HG03432 (cell line): ENCODE data around the gene SEMA4D.

Experiments used
- ATAC-seq: cut with Tn5 transposase; IDR thresholded peaks from one replicate; pipeline ENCODE4 v1.9.1; 2021; ENCODE audit warnings: mild to moderate bottlenecking, moderate library complexity; ENCODE audit not compliant: unreplicated experiment

The SEMA4D gene

DNA sequence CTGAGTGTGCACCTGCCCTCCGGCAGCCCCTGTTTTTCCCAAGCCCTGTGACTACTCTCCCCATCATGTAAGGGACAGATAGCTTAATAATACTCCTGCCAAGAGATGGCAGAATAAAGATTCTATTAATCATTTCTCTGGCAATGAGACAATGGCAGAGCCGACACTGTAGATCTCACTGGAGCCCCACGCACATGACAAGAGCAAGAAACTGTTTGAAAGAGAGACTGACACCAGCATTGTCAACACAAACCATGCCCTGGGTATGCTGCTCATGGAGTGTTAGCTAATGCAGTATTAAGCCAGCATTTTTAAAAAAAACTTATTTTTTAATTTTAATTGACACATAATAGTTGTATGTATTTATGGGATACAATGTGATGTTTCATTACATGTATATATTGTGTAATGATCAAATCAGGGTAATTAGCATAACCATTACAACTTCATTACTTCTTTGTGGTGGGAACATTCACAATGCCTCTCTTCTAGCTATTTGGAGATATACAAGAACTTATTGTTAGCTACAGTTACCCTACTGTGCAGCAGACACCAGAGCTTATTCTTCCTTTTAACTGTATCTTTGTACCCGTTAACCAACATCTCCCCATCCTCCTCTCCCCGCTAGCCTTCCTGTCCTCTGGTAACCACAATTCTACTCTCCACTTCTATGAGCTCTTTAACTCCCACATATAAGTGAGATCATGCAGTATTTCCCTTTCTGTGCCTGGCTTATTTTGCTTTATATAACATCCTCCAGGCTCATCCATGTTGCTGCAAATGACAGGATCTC, 31.5 kb upstream of the SEMA4D start:
- ATAC-seq: no peak

DNA sequence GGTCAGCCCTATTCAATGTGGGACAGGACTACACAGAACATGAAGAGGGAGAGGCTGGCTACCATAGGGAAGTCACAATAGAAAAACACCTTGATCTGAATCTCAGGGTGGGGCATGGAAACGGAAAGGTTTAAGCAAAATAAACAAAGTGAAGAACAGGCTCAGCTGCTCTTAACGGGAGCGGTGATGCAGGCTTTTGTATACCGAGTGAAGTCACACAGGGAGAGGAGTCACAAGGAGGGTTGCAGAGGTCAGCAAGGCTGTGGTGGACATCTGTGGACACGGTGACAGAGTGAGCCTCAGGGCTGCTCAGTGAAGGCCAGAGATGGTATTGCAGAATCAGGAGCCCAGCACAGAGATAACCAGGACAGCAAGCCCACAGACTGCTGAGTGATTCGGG, 30.6 kb upstream of the SEMA4D start:
- no peak for ATAC-seq

DNA sequence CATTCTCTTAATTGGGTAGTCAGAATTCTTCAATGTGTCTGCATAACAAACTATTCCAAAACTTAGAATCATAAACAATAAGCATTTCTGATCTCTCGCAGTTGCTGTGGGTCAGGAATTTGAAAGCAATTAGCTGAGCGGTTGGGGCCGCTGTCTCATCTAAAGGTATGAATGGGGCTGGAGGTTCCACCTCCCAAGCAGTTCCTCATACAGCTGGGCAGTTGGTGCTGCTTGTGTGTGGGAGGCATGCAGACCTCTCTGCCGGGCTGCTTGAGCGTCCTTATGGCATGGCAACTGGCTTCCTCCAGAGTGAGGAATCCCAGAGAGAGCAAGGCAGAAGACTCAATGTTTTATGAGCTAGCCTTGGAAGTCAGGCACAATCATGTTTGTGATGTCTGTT, 30.2 kb upstream of the SEMA4D start:
- no peak for ATAC-seq

DNA sequence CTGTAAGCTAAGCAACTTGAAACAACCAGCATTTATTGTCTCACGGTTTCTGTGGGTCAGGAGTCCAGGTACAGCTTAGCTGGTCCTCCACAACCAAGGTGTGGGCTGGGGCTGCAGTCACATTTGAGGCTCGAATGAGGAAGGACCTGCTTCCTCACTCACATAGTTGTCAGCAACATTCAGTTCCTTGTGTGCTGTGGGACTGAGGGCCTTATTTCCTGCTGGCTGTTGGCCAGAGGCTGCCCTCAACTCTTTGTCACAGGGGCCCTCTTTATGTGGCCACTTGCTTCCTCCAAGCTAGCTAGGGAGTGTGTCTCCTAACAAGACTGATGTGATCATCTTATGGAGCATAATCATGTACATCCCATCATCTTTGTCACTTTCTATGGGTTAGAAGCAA, 29.2 kb upstream of the SEMA4D start:
- no peak for ATAC-seq

DNA sequence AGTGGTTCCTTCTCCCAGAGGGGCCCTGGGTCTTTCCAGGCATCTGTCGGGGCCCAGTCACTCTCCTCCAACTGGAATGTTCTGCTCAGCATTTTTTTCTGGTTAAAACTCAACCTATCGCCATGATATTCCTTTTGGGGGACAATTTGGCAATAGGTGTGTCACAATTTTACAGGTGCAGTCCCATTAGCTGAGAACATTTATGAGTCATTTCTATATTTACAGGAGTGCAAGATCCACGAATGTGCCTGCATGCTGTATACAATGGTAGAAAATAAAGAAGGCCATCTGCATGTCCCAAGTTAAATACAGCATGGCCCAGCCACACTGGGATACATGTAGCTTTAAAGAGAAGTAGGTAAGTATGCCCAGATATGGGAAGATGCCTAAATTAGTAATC, 28.8 kb upstream of the SEMA4D start:
- no peak for ATAC-seq

DNA sequence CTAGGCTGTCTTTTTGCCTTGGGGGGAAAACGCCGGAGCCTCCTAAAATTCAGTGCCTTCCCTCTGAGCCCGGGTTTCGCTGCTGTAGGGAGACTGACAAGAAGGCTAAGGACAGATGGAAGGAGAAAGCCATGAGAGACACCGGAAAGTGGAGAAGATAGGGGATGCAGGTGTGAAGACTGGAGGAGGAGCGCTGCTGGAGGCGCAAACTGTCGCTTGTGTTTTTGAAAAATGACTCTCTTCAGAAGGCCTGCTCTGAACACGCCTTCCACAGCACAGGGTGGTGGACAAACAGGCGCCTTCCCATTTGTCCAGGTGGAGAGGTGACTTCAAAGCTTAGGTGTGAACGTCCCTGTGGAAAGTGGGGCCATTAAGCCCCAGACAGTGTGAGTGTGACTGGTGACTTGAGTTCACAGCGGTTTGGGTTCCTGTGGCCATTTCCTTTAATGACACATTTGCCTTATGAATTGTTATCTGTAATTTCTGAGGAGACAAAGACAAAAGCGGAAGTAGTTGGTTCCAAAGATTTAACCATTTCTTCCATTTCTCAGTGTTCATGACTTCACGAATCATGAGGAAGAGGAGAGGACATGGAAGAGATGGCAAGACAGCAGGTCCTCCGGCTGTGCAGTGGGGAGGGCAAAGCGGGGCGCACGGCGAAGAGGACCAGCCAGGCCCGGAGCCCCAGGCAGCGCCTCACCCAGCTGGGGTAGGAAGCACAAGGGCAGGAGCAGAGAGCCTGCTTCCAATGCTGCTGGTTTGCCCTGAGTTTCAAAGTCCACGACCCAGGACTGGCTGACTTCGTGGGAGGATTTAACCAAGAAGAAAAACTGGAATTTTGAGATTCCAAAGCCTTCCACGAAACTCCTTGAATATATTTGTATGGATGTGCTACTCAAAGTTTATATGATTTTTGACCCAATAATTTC, 27.8 kb upstream of the SEMA4D start:
- no peak for ATAC-seq

DNA sequence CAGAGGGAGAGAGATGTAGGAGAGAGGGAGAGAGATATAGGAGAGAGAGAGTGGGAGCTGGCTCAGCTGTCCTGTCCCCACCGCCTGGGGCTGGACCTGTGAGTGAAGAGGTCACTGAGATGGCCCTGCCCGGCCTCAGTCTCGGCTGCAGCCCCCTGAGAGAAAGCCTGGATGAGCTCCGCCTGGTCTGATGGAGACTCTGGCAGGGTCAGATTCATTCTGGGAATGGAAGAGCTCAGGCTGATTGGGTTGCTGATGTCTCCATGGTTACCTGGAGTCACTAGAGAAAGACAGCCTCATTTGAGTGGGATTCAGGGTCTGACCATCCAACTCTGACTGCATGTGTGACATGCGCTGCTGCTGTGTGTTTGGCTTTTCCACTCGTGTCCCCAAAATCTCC, 27.1 kb upstream of the SEMA4D start:
- no peak for ATAC-seq

DNA sequence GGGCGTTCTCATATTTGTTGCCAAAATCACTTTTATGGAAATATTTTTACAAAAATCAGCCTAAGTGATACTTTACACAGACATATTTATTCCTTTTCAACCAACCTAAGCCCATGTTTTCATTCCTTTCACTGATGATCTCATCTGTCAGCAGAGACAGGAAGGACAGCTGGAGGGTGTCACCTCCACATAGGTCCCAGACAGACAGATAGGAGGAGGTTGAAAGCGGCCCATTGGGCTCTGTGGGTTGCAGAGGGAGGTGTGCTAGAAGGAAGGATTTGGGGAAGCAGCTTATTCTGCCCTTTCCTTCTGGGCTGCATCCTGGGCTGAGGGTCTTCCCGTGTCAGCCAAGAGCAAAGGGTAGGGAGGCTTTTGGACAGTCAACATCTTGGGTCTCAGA, 26.0 kb upstream of the SEMA4D start:
- ATAC-seq: no peak

DNA sequence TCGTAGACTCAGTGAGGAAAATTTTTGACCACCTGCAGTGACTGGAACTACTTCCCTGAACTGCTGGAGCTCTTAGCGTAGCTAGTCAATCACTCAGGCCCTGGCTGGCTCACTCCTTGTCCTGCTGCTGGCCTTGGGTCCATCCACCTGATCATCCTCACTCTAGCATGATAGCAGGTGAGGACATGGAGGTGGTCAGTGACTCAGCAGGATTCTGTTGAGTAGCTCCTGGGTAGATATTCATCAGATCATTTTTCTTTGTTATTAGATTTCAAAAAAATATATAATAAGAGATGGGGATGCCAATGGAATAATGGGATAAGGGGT, 25.0 kb upstream of the SEMA4D start:
- ATAC-seq: peak; percentile 19

DNA sequence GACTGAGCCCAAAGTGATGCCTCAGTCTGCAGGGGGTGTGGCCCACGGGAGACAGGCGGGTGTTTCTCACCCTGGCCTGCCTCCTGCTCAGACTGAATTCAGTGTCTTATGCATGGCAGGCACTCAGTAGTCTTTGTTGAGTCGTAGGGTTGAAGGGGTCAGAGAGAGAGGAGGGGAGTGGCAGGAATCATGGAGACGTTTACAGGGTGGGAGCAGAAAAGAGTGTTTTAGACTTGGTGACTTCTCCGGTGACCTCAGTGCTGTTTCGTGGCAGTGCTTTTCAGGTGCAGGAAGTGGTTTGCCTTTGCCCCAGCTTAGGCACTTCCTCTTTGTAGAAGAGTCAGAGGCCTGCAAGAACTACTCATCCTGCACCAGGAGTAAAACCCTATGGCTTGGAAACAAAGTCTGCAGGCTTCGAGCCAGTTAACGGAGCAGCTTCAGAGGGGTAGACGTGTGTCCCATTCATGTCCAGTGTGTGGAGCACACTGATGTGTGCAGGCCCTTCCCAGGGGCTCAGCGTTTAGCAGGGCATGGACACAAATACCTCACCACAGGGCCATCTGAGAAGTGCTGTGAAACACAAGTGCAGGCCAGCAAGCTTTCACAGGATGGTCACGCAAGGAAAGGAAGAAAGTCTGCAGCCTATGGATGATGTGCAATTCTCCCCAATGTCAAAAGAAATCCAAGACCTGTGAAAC, 24.5 kb upstream of the SEMA4D start:
- peak; percentile 91 for ATAC-seq

DNA sequence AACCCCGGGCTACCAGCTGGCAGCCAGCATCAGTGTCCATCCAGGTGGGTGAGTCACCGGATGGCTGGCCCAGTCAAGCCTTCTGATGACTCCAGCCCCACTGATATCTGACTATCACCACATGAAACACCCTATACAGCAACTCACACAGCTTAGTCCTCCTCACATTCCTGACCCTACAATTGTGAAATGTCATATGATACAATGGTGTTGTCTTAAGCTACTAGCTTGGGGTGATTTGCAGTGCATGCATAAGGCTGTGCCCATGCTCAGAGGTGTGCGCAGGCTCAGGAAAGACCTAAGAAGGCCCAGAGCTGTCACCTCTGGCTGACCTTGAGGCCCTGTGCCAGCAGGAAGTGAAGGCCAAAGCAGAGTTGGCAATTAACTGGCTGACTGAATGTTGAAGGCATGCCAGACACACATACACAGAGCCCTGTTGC, 21.5 kb upstream of the SEMA4D start:
- ATAC-seq: no peak

DNA sequence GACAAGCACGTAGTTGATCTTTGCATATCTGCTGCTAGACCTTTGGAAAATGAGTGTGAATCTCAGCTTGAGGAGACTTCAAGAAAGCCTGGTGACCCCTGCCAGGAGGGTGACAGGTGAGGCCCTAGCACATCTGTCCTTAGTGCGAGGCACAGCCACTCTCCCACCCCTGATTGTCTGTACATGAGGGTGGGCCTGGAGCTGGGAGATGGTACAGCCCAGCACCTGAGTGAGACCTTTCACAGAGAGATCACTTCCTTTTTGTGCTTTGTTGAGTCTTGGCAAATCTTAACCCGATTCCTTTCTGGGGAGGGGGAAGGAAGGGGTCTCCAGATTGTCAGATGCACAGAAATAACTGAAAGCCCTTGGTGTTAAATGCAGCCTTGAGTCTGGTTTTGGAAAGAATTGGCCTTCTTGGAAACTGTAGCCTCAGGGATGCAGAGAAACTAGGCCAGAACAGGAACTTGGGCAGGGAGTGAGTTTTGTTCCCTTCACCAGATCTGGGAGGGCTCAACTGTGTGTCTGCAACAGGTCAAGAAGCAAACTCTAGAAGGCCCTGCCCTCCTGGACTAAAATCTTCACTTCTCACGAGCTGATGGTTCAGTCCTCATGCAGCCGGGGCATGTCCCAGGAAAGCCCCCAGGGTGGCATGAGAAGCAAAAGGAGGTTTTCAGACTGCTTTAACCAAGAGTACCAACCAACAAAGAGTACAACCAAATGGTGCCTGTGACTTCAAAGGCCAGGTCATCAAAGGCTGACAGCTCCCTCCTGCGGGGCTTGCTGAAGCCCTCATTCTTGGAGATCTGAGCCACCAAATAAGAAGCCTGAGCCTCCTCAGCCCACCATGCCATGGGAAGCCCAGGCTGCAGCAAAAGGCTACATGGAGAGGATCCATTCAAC, 20.8 kb upstream of the SEMA4D start:
- ATAC-seq: no peak

DNA sequence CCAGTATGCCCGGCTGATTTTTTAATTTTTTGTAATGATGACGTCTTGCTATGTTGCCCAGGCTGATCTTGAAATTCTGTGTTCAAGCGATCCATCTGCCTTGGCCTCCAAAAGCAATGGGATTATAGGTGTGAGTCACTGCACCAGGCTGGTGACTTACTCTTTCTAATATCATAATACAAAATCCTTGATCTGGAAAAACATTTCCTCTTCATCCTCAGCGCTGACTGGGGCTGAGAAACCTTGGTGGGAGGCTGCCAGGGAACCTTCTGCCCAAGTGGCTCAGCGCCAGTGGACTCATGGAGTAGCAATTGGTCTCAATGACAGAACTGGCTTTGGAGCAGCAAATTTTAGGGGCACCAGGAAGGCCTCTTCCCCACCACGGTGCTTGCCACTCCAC, 17.5 kb upstream of the SEMA4D start:
- ATAC-seq: no peak

DNA sequence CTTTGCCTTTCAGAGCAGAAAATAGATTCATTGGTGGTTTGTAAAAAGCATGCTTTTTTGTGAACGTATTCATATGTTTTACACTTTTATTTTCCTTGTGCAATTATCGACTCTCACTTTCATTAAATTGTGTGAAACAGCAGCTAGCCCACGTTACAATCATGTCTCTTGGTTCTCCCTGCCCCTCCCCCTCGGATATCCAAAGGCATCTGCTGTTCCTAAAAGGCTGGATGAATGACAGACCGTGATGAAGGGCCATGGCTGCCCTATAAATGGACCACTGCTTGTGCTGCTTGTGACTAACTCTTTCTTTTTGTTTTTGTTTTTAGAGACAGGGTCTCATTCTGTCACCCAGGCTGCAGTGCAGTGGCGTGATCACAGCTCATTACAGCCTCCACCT, 17.0 kb upstream of the SEMA4D start:
- no peak for ATAC-seq

DNA sequence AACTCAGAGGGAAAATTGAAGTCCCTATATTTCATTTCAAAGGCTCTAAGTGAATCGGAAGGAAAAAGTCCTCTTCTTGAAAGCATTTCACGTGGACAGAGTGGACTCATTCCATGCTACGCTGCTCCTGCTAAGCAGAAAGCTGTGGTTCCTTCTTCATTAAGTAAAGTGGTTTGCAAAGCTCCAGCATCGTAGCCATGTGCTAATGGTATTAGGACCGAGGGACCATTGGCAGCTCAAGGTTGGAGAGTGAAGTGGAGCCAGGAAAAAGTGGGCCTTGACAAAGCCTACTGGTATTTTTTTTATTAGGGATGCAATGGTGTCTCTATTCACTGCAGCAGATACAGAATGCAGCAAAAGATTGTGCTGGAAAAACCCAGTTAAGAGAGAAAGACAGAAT, 16.4 kb upstream of the SEMA4D start:
- no peak for ATAC-seq

DNA sequence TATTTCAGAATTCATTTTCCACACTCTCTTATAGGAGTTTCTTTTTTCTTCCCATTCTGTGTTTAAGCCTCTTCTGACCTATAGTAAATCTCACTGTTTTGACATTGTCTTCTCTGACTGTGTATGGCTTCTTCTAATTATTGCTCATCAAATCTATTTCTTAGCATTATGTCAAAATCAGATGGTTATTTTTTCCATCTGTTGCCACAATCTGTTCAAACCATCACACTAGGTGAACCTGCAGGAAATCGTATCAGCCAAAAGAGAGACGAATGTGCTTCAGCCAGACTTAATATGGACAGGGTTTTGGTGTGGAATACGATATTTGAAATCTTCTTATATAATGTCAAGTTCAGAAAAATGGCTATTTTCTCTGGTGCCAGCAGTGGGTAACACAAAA, 15.9 kb upstream of the SEMA4D start:
- ATAC-seq: no peak

DNA sequence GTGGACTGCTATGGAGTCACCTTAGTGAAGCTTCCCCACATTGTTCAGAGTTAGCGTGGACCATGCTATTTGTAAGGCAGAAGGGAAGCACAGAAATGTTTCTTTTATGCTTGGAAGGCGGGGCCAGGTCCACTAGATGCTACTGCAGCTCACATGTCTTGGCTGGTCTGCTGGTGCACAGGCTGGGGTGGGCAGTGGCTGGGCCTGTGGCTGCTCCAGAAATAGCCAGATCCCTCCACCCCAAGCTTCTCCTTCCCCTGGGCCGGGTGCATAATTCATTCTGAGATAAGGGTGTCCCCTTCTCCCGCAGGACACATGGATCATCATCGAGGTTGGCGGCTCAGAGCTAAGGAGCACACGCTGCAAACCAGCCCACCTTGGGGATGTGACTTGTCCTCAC, 14.5 kb upstream of the SEMA4D start:
- no peak for ATAC-seq

DNA sequence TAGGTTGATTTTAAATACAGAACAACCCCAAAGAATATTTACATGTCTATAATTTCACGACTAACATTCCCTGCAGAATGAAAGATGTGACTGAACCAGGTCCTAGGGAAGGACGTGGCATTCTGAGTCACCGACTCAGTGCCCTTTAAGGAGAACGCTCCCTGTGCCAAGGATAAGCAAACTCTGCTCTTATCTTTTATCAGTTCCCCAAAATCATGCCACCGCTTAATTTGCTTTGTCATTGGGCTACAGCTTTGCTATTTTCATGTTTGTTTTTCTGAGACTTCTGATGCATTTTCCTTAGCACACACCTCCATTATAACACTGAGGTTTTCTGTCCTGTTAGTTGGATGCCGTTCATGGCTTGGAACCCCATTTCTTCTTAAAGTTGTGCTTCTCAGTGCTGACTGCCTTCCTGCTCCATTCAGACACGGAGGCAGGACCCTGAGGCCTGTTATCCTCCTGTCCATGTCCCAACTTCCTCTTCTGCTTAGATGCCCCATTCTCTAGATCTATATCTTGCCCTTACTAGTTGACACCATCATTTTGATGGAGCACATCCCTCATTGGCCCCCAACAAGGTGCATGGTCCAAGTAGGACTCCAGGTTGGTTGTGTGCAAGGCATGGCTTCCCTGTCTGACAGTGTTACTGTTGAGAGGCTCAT, 11.2 kb upstream of the SEMA4D start:
- no peak for ATAC-seq

DNA sequence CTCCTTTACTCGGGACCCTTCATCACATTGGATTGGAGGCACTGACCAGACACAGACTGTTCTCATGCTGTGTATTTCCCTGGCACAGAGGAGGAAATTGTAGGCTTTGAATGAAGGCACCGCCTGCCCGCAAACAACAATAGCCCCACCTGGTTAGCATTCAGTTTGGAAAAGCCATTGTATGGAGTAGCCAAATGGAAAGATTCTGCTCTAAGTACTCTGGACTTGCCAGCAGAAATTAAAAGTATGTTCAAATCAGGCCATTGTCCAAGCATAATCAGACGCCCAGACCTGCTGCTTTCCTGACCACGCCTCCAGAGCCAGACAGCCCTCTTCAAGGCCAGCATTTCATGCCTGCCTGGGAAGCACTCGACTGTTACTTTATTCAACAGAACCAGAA, 8.0 kb upstream of the SEMA4D start:
- ATAC-seq: no peak

DNA sequence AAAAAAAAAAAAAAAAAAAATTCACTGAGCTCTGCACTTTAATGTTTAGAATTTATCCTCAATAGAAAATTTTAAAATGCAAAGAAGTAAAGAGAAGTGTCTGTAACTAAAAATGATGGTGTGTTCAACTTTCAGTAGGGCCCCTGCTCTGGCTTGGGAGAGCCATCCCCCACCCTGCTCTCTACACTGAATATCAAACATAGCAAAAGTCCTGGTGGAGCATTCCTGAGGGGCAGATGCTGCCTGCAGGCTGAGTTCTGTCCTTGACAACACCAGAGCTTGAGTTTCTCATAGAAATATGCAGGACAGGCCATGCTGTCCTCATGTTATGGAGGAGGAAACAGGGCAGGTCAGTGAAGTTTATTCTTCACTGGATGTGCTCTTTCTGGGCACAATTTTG, 7.1 kb upstream of the SEMA4D start:
- ATAC-seq: no peak
